DND-41 (cell line): ENCODE data around the gene SHISA6.

ENCODE experiments used
- CTCF ChIP-seq: IDR thresholded peaks from 2 replicates; pipeline ENCODE4 v1.5.1; 2012; ENCODE audit warnings: borderline replicate concordance, low read length, moderate library complexity, mild to moderate bottlenecking; ENCODE audit not compliant: poor library complexity, severe bottlenecking; ENCODE audit errors: extremely low read depth
- EZH2 ChIP-seq: IDR thresholded peaks from 3 replicates; pipeline ENCODE4 v1.6.1; 2012; ENCODE audit warnings: borderline replicate concordance, low read depth, mild to moderate bottlenecking, moderate library complexity, low read length, inconsistent platforms; ENCODE audit not compliant: severe bottlenecking

- TF ChIP-seq CTCF, result no peak
- TF ChIP-seq EZH2, result no peak
Observed at GRCh38 chr17:11318207-11318606, 77.2 kb downstream of the SHISA6 start.
